COR-L47 (cell line): ENCODE results near the gene RTN4.

Experiments
- DNase-seq: peaks from one replicate; lab custom pipeline; 2025; lab: John Stamatoyannopoulos, UW

RTN4 gene

DNA sequence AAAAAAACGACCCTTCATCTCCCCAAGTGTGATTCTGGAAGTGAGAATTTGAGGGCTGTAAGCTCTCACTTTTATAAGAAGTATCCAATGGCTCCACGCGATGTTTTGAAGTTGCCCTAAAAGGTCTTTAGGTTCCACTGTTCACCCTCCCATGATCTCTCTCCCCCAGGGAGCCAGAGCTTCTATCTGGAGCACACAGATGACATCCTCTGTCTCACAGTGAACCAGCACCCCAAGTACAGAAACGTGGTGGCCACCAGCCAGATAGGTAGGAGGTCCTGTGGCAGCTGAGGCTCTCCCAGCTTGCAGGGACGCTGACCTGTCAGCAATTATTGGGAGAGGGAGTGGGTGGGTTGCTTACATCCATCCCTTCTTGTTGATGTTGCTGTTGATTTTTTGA is 97.8 kb downstream of the RTN4 start:
- no peak for DNase-seq

DNA sequence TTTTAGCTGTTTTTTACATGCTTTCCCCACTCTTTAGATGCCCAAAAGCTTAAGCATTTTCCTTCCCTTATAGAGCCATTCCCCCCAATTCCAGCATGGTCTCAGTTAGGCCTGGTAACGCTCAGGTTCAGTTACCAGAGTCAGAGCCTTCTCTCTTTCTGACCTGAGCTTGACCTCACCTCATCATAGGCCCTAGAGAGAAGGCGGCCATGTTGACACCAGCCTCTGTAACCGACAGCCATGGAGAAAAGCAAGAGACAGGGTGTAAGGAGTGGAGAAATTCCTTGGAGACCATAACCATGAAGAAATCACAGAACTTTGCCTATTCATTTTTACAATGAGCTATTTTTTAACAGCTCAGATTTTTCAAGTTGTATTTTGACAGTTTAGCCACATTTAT is 99.4 kb downstream of the RTN4 start:
- DNase-seq = no peak

DNA sequence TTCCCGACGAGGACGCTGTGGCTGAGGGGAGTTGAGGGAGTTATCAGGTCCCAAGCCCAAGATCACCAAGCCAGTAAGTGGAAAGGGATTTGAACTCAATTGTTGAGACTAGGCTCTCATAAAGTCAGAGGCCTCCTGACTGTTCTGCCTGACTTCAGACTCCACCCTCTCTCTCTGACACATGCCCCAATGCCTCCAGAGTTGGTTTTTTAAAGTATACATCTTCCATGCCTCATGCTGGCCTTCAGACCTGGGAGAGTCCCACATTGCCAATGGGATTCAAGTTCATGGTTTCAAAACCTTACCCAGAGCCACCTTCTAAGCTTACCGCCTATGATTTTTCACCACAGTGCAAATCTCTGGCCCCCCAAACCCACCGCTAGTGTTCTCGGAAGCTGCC is 100.8 kb downstream of the RTN4 start:
- no peak for DNase-seq

DNA sequence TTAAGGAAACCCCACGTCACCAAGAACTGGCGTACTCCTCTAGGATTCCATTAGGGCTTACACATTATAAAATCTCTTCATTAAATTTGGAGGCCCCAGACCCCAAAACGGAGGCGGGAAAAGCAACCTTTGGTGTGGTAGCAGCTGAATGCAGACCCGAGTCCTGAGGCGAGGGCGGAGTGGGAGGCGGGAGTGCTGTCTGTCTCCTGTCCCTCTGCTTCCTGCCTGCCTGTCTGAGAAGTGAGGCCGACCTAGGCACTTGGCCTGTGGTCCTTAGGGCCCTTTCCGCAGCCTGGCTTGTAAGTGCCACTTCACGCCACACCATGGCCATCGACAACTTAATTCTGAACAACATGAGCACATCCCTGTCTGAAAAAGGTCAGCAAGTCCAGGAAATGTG is 102.1 kb downstream of the RTN4 start:
- DNase-seq = no peak

DNA sequence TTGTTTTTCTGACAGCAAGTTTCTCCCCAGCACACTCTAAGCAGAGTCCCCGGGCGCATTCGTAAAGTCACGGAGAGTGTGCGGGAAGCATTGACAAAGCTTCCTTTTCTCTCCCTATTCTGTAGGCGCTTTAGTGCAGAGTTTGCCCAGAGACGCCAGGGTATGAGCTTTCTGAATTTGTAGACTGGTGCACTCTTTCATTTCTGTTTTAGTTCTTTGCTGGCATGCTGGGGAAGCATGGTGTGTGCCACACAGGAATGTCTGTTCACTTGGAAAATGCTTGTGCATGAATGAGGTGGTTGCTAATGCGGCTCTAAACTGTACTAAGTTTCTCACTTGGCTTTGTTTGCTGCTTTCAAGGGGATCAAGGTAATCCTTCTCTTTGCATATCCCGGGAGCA is 102.6 kb downstream of the RTN4 start:
- DNase-seq = no peak

- no peak for DNase-seq
Observed at GRCh38 chr2:54947136-54947535, 103.1 kb downstream of the RTN4 start.

- DNase-seq = no peak
Observed at GRCh38 chr2:54946220-54946805, 103.9 kb downstream of the RTN4 start.

DNA sequence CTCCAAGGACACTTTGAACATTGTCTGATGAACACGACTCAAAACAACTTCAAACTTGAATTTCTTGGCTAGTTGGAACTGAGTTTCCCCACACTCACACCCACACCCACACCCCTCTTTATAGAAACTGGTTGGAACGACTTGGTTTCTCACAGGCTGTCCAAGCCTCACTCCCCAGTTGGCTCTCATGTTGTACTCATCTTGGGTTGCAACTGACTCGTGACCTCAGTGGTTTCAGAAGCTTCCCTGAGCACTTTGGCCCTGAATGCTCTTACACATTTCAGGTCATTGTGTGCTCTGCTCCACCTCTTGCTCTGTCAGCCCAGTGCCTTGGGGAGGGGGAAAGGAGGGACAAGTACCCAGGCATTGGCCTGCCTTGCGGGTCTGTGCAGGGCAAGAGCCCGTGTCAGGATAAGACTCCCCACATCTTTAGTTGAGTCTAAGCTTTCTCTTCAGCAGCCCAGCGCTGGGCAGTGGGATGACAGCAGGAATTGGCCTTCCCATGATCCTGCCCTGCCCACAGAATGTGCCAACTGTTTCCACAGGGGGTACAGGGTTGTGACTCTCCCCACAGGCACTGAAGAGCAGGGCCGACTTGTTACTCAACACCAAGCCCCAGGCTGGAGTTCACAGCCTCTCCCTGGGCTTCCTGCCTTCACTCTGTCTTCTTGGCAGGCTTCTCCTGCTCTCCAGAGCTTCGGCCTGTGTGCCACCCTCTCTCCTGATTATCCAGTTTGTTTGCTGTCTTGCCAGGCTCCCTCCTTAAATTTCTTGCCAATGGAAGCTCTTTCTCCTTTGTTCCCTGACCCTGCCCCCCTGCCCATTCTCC is 104.6 kb downstream of the RTN4 start:
- no peak for DNase-seq

- no peak for DNase-seq
Observed at GRCh38 chr2:54944724-54945326, 105.4 kb downstream of the RTN4 start.

DNA sequence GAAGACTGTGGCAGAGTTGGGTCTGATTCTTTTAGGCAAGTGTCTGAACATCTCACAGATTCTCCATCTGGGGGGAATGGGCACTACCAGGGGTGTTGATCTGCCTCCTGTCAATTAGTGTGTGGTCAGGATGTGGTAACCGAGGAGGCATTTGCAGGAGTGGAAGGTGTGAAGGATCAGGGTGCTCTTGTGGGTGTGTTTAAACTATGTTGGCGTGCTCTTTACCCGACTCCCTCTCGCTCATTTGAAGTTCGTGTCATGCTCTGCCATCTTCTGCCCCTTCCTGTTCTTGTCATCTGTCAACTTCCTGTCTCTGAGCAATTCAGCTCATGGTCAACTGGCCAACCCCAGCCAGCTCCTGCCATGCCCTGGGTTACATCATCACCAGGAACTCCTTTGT is 107.9 kb downstream of the RTN4 start:
- DNase-seq = no peak

GRCh38 chr2:54941248-54941984 is 108.8 kb downstream of the RTN4 start:
- DNase-seq = no peak

DNA sequence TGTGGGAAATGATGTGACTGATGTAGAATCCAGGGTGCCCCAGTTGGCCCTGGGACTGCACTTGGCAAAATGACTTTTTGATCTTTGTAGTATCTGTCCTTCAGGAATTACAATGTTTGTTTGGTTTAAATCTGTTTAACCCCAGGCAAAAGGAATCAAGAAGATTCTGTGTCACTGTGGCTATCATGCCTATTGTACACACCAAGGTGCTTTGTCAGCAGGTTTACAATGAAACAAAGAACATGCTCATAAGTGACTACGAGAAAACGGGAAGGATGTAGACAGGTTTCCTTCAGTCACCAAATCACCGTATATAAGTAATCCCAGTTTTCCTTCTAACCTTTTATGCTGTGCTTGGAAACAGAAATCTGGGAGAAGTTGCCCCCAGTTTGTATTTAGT is 109.5 kb downstream of the RTN4 start:
- DNase-seq = no peak

- DNase-seq = no peak
Observed at GRCh38 chr2:54939446-54940118, 110.7 kb downstream of the RTN4 start.

DNA sequence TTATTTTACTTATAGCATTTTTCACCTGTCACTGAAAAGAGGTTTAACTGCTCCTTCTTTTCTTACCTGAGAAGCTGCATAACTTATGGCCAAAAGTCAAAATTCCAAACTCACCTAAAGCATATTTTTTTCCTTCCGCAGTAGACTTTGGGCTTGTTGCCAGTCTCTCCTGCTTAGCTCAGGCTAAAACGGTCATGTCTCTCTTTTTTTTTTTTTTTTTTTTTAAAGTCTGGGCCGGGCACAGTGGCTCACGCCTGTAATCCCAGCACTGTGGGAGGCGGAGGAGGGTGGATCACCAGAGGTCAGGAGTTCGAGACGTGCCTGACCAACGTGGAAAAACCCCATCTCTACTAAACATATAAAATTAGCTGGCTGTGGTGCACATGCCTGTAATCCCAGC is 113.5 kb downstream of the RTN4 start:
- no peak for DNase-seq

- no peak for DNase-seq
Observed at GRCh38 chr2:54935389-54935788, 114.9 kb downstream of the RTN4 start.

DNA sequence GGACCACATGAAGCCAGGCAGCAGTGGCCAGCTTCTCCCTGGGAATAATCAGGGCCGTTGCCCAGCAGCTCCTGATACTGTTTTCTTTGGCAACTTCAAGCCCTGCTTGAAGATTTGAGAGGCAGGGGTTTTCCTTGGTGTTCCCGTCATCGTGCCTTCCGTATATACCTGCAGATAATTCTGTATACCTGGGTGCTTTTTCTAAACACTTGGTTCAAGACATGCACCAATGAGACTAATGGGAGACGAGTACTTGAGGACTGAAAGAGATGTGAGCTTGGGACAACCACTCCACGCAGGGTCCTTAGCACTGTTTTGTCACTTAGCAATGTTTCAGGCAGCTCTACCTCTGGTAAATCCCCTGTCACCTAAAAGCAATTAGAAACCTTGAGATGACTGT is 118.8 kb downstream of the RTN4 start:
- DNase-seq = no peak

GRCh38 chr2:54928719-54929118 is 121.5 kb downstream of the RTN4 start:
- no peak for DNase-seq

GRCh38 chr2:54927751-54928615 is 122.3 kb downstream of the RTN4 start:
- DNase-seq = no peak

- no peak for DNase-seq
Observed at GRCh38 chr2:54927085-54927750, 123.0 kb downstream of the RTN4 start.

DNA sequence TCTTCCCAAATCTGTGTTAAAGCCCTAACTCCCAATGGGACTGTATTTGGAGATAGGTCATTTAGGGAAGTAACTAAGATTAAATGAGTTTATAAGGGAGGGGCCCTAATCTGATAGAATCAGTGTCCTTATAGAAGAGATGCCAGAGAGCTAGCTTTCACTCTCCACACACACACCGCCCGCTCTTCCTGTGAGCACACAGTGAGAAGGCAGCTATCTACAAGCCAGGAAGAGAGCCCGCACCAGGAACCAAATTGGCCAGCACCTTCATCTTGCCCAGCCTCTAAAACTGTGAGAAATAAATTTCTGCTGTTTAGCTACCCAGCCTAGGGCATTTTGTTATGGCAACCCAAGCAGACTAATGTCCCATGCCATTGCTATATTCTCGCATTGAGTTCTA is 125.2 kb downstream of the RTN4 start:
- no peak for DNase-seq

DNA sequence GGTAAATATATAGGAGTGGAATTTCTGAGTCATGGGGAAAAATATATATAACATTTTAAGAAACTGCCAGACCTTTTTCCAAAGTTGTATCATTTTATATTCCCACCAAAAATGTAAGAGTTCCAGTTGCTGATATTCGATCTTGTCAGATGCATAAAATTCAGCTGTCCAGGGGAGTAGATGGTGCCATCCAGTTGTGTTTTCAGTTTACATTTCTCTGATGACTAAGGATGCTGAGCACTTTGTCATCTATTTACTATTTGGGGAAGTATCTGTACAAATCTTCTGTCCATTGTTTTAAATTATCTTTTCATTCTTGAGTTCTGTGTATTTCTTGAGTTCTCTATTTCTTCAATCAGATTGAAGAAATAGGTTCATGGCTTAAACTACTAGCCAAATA is 126.1 kb downstream of the RTN4 start:
- no peak for DNase-seq
